Measurements from ENCODE around the gene ING4. TPM values are rescaled to one million over a fixed set of nuclear protein-coding genes. Genes with fewer than 3 reads are reported as not detected.

The ING4 gene
- total and polyA plus RNA-seq, 2 of the 13 experiments (the other 11 are each of a cell fraction or from before 2014, with no cell fraction given) = 14.4 to 32.4 TPM

DNA sequence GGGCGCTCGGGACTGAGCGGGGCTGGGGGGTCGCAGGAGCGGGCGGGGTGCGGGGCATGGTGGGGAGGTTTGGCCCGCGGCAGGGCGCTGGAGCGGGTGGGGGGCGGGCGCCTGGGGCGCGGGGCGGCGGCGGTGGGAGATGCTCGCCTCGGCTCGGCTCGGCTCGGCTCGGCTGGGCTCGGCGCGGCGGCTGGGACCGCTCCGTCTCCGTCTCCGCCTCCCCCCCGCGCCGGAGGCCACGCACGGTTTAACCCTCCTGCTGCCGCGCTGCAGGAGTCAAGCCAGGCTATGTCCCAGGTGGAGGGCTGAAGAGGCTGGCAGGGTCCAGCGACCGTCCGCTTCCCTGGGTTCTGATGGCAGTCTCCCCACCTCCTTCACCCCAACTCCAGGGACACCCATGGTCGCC is 37.7 kb upstream of the ING4 start, which contains the start of gene PIANP (continued):
- no peak for TF ChIP-seq PRDM15 (CRISPR knock-in tag; IDR thresholded peaks at IDR 0.05)
- TF ChIP-seq ZNF563 (CRISPR knock-in tag; IDR thresholded peaks at IDR 0.05) = no peak
- TF ChIP-seq ZNF567 (CRISPR knock-in tag; IDR thresholded peaks at IDR 0.05; ENCODE audit: borderline replicate concordance) = no peak
- TF ChIP-seq BRCA1 (CRISPR knock-in tag; IDR thresholded peaks at IDR 0.05) = no peak
- no peak for TF ChIP-seq PHF8 (CRISPR knock-in tag; IDR thresholded peaks at IDR 0.05)
- TF ChIP-seq NPAS2 (CRISPR knock-in tag; IDR thresholded peaks at IDR 0.05; ENCODE audit: borderline replicate concordance) = no peak
- no peak for TF ChIP-seq MBD4 (IDR thresholded peaks at IDR 0.05; ENCODE audit: borderline replicate concordance, low read length)
- no peak for TF ChIP-seq FOXA3 (CRISPR knock-in tag; IDR thresholded peaks at IDR 0.05)
- TF ChIP-seq, protein P1, sequence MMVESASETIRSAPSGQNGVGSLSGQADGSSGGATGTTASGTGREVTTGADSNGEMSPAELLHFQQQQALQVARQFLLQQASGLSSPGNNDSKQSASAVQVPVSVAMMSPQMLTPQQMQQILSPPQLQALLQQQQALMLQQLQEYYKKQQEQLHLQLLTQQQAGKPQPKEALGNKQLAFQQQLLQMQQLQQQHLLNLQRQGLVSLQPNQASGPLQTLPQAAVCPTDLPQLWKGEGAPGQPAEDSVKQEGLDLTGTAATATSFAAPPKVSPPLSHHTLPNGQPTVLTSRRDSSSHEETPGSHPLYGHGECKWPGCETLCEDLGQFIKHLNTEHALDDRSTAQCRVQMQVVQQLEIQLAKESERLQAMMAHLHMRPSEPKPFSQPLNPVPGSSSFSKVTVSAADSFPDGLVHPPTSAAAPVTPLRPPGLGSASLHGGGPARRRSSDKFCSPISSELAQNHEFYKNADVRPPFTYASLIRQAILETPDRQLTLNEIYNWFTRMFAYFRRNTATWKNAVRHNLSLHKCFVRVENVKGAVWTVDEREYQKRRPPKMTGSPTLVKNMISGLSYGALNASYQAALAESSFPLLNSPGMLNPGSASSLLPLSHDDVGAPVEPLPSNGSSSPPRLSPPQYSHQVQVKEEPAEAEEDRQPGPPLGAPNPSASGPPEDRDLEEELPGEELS (CRISPR knock-in tag; IDR thresholded peaks at IDR 0.05) = no peak
- TF ChIP-seq AHR (CRISPR knock-in tag; IDR thresholded peaks at IDR 0.05) = no peak
- TF ChIP-seq ZNF839 (CRISPR knock-in tag; IDR thresholded peaks at IDR 0.05; ENCODE audit: borderline replicate concordance) = no peak
- TF ChIP-seq, protein P2, sequence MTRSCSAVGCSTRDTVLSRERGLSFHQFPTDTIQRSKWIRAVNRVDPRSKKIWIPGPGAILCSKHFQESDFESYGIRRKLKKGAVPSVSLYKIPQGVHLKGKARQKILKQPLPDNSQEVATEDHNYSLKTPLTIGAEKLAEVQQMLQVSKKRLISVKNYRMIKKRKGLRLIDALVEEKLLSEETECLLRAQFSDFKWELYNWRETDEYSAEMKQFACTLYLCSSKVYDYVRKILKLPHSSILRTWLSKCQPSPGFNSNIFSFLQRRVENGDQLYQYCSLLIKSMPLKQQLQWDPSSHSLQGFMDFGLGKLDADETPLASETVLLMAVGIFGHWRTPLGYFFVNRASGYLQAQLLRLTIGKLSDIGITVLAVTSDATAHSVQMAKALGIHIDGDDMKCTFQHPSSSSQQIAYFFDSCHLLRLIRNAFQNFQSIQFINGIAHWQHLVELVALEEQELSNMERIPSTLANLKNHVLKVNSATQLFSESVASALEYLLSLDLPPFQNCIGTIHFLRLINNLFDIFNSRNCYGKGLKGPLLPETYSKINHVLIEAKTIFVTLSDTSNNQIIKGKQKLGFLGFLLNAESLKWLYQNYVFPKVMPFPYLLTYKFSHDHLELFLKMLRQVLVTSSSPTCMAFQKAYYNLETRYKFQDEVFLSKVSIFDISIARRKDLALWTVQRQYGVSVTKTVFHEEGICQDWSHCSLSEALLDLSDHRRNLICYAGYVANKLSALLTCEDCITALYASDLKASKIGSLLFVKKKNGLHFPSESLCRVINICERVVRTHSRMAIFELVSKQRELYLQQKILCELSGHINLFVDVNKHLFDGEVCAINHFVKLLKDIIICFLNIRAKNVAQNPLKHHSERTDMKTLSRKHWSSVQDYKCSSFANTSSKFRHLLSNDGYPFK (CRISPR knock-in tag; IDR thresholded peaks at IDR 0.05; ENCODE audit: borderline replicate concordance) = no peak
- no peak for TF ChIP-seq KIAA2018 (CRISPR knock-in tag; IDR thresholded peaks at IDR 0.05; ENCODE audit: borderline replicate concordance)
